ENCODE results near the gene SNAPC3. TPM values are rescaled to one million over a fixed set of nuclear protein-coding genes. Genes with fewer than 3 reads are reported as not detected.
A peak's percentile ranks its signal among the peaks of the same experiment; 100 is the strongest.
"Not testable (repeated sequence)": the region's sequence is repeated elsewhere in the genome, so short reads cannot be mapped to it uniquely, and the experiment has no call there.

Gene SNAPC3
- 16.6 and 24.3 TPM in 2 replicates for total RNA-seq (2014; rRNA removed; shearing (Covaris generic))

DNA sequence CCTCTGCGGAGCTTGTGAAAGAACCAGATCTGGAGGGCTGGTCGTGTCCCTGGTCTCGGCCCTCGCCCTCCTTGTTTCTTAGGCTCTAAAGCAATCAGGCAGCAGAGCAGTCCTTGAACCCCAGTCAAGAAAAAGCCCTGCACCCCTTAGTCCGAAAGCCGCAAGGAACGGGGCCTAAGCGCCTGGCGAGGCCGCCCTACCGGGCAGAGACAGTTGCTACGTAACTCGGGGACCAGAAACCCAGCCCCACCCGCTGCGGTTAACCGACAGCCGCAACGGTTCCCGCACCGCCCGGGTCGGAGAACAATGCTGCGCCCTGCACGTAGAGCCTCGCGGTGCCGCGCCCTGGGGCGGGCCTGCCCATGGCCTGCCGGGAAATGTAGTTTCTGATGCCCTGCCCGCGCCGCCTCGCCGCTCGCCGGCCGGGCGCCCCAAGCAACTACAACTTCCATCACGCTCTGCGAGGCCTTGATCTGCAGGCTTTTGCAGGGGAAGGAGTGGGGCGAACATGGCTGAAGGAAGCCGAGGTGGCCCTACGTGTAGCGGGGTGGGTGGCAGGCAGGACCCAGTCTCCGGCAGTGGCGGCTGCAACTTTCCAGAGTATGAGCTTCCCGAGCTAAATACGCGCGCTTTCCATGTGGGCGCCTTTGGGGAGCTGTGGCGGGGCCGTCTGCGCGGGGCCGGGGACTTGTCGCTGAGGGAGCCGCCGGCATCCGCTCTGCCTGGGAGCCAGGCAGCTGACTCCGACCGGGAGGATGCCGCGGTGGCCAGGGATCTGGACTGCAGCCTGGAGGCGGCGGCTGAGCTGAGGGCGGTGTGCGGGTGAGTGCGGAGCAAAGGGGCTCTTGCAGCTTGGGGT is at the start of gene SNAPC3:
SNAPC3 (plus strand) TSS at position 505 of the 859 bp plus-strand sequence; CDS start at position 509, 4 bp downstream.
- peak; percentile 90 for DNase-seq (ENCODE audit: low spot score)

DNA sequence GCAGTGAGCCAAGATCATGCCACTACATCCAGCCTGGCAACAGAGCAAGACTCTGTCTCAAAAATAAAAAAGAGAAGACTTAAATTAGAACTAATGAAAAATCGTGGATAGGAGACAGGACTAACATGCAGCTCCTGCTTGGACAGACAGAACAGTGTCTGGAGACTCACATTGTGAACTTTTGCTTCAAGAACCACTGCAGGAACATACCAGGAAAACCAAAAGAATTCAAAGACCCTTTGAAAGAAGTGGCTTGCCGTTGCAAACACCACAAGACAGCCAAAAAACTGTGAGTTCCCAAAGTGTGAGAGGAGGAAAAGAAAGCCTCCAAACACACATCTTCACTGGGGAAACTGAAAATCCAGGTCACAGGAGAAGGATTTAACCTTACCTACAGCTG is 48.8 kb upstream of the SNAPC3 start:
- DNase-seq (ENCODE audit: low spot score): no peak

DNA sequence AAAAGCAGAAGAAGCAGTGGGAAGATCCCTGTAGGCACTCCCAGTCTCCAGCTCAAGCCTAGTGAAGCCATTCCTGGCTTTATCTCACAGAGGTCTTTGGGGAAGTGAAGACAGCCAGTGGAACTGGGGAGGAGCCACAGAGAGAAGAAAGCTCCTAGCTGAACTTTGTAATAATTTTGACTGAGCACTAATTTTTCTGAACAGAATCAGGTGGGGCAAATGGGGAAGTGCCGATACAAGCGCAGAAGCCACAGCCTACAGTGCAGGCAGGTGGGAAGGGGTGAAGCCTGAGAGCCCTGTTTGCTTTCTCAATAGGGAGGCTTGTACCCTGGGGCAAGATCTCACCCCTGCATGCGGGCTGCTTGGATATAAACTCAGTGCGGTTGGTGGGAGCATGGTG is 48.4 kb upstream of the SNAPC3 start:
- DNase-seq (ENCODE audit: low spot score): no peak

DNA sequence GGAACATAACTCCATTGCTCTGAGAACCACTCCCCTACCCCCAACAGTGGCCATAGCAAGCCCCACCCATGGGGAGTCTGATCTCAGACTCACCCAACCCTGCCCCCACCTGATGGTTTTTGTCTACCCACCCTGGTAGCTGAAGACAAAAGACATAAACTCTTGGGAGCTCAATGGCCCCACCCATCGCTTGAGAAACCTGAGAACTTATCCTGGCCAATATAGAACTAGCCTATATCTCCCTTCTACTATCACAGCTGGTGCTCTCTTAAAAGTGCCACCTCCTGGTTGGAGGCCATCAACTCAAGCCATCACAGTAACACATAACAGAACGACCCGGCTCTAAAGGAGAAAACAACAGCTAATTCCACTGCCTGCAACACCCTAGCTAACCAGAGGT is 47.9 kb upstream of the SNAPC3 start:
- DNase-seq (ENCODE audit: low spot score): no peak

DNA sequence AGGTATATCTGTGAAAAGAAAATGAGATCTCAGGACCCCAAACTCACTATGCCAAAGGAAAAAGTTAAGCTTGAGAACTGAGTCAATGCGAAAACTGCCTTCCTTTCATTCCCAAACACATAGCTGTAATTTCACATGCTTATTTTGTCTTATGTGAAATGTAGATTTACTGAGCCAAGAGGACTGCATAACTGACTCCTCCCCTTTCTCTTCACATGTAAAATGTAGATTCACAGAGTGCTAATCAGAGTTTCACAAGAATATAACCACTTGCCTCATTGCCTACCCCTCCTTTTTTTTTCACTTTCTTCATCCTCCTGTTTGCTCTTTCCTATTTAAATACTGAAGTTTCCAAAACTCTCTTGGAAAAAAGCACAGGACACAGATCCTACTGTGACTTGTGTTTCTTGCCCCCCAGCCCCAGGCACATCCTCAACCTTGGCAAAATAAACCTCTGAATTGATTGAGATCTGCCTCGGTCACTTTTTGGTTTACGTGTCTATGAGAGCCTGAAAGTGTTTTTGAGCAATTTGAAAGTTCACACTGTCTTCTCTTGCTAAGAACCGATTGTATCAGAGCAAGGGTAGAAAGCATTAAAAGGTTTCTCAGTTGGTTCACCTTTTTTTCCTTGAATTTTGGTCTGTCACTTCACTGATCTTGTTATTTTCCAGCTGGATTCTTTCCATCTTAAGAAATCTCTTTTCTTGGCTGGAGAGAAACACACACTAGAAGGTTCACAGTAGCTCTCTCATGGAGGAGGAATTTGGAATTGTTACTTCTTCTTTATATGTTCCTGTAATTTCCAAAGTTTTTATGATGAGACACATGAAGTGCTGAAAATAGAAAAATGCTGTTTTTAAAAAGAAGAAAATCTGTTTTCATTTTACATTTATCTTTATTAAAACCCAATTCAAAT is 44.8 kb upstream of the SNAPC3 start:
- no peak for DNase-seq (ENCODE audit: low spot score)

DNA sequence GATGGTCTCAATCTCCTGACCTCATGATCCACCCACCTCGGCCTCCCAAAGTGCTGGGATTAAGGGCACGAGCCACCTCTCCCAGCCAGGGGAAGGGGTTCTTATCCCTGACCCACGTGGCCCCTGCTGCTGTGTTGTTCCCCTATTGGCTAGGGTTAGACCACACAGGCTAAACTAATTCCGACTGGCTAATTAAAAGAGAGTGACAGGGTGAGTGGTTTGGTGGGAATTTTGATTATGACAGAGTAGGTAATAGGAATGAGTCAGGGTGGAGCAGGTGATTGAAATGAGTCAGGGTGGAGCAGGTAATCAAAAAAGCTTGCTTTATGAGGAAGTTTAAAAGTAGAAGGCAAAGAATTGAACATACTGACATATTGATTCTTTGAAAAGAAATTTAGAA is 43.4 kb upstream of the SNAPC3 start:
- DNase-seq (ENCODE audit: low spot score): not testable (repeated sequence)

DNA sequence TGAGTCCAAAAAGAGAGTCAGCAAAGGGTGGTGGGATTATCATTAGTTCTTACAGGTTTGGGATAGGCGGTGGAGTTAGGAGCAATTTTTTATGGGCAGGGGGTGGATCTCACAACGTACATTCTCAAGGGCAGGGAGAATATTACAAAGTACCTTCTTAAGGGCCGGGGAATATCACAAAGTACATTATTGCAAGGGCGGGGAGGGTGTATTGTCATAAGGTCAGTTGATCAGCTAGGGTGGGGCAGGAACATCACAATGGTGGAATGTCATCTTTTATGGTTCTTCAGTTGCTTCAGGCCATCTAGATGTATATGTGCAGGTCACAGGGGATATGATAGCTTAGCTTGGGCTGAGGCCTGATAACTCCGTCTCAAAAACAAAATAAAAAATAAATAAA is 42.8 kb upstream of the SNAPC3 start:
- DNase-seq (ENCODE audit: low spot score): not testable (repeated sequence)

DNA sequence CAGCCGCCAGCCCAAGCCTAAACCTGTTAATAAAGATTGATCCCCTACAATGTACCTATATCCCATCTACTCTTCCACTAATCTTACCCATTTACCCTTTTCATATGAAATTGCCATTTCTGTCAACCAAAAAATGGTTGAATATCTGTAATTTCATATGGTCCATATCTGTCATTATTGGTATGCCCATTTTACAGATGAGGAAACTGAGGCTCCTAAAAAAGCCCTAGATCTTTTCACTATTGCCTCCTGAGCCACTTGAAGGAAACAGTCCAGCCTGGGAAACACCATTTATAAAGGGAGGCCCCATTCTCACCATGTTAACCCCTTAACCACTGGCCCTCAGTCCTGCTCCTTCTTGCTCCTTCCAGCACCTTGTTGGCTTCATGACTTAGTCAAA is 41.2 kb upstream of the SNAPC3 start:
- no peak for DNase-seq (ENCODE audit: low spot score)

DNA sequence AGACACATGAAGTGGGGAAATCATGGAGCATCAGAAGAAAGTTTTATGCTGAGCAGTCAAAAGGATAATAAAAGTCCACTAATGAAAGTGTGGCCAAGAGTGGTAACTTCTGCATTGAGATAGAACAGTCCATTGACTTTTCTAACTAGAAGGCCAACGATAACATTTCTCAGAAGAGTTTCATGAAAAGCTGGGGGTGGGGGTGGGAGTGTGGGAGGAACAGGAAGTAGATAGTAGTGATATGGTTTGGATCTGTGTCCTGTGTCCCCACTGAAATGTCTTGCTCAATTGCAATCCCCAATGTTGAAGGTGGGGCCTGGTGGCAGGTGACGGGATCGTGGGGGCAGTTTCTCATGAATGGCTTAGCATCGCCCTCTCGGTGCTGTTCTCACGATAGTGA is 36.2 kb upstream of the SNAPC3 start:
- DNase-seq (ENCODE audit: low spot score): no peak

DNA sequence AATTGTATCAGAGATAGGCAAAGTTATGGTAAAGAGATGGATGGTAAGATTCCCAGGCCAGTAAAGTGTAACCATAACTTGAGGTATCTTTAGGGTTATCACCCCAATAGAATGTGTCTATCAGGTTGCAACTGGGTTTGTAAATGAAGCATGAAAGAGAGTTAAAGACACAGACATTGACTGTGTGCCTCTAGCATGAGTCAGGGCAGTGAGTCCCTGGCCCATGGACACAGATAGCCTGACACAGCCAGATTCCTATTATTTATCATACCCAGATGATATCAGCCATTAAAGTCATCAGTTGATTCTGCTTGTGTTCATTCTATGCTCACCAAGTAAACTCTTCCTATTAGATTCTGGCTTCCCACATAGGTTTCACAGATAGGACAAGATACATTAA is 33.5 kb upstream of the SNAPC3 start:
- no peak for DNase-seq (ENCODE audit: low spot score)

DNA sequence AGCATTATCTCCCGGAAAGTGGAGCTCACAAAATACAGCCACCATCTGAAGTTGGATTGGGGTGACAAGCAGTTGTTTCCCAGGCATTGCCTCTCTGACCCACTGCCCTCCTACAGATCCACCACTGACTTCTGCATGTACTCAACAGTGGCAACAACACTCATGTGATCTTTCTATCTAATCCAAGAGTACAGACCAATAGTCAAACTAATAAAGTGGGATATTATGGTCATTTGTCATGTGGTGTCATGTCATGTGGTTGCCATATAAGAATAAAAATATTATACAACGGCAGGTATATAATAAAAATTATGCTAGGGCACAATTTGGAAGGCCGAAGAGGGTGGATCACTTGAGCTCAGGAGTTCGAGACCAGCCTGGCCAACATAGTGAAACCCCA is 33.0 kb upstream of the SNAPC3 start:
- no peak for DNase-seq (ENCODE audit: low spot score)

DNA sequence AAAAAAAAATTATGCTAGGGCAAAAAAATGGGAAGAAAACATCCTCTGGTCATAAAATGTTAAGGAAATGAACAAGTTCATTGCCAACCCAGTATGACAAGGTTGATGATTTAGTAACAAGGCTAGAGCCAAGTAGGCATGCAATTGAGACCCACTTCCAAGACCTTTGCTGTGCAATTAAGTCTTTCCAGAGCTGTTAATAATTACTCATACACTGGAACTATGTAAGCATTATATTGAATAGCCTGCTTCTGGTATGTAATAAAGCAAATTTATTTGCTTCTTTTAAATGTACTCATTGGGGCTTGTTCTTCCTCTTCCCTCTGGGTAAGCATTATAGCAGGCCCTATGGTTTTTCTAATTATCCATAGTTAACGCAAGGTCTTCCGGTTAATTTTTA is 32.5 kb upstream of the SNAPC3 start:
- DNase-seq (ENCODE audit: low spot score): no peak

DNA sequence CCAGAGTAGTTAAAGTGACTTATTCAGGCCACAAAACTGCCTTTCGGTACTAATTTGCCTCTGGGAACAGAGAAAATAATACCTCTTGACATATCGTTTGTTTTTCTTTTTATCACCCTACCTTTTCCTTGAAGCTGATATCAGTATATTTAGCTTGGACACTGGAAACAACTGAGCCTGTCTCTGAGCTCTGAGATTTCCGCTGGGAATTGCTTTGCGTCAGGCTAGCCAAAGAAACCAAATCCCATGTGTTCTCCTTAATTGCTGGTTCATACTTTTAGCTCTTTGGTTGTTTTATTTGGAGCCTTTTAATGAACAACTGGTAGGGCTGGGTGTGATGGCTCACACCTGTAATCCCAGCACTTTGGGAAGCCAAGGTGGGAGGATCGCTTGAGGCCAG is 30.3 kb upstream of the SNAPC3 start:
- DNase-seq (ENCODE audit: low spot score): no peak

DNA sequence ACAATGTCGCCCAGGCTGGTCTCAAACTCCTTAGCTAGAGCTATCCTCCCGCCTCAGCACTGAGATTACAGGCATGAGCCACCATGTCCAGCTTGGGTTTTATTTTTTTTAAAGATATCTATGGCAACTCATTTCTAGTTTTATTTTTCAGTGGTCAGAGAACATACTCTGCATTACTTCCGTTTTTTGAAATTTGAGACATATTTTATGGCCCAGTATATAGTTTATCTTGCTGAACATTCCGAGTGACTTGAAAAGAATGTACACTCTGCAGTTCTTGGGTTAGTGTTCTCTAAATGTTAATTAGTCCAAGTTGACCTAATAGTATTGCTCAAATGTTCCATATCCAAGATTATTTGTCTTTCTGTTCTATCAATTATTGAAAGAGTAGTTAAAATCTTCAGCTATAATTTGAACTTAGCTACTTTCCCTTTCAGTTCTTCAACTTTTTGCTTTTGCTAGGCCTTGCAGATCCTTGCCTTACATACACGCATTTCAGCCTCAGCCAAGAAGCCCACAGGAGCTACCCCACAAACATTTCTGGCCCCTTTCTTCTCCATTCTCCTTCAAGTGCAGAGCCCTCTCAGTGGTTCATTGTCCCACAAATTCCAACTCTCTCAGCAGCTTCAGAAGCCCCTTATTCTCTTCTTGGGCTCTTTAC is 22.3 kb upstream of the SNAPC3 start:
- DNase-seq (ENCODE audit: low spot score): no peak

DNA sequence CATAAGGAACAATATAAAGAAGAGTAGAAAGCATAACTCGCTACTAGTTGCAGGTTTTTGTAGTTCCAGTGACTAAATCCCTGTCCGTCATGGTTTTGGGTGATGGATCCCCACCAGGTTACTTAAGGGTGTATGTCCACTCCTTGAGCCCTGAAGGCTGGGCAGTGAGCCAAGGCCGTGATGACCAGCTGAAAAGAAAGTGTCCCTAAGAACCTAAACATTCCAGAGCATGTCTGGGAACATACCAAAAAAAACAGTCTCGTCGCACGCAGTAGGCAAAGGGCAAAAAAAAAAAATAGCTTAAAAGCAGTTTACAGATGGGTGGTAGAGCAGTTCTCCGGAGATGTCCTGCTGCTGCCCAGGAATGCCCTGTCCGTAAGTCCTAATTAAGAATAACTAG is 21.4 kb upstream of the SNAPC3 start:
- no peak for DNase-seq (ENCODE audit: low spot score)

DNA sequence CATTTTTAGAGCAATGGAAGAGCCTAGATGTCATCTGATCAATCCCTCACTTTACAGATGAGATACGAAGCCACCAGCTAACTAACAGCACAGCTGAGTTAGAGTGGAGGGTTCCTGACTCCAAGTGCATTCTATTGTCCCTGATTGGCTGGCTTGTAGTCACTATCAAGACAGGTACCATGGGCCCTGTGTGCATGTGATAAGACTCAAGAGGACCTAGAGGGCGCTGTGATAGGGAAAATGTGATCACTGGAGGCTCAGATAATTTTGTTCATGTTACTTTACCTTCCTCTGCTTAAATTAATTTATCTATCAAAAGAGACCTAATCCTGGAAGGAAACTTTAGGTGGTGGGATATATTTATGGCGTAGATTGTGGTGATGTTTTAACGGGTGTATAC is 19.5 kb upstream of the SNAPC3 start:
- DNase-seq (ENCODE audit: low spot score): no peak

DNA sequence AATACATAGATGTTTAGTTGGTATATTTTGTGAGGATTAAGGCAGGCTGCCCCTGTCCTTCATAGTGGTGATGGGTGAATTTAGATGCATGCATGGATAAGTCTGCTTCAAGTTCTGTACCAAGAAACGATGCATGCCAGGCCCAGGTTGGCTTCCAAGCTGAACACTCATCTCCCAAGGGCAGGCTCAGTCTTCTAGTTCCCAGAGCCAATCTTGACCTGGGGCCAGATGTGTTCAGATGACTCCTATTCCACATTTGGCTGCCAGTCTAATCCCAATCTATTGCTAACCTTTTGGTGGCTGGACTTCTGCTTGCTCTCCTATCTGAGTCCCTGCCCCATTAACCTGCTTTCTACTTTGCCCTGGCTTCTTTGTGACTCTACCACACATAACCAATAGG is 18.5 kb upstream of the SNAPC3 start:
- no peak for DNase-seq (ENCODE audit: low spot score)

DNA sequence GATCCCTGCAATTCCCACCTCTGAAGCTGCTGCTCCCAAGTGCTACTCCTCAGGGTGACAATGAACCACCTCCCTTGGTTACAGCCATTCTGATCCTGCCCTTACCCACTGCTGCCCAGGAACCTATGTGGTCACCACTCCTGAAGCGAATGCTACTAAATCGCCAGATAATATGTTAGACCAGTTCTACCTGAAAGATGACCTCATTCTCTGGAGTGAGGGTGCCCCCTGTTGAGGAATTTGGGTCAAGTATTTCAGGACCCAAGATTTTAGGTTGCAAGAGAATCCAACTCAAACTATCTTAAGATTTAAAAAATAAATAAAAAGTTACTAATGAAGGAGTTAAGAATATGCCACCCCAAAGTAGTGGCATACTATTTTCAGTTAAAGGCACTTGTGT is 5.8 kb upstream of the SNAPC3 start:
- peak; percentile 39 for DNase-seq (ENCODE audit: low spot score)

DNA sequence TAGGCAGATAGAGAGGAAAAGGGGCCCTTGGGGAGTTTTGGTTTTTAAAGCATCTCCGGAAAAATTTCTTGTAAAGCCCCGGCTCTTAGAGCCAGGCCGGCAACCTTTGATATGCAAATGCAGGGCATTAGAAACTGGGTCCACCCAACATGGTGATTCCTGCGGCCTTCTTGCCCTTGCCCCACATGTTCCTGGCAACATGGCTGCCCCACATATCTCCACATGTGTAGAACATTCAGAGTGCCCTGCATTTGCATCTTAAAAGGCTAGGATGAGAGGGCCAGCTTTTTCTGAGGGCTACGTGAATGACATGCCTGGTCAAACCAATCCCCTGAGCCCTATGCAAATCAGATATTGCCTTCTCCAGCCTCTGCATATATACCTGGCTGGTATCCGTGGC is 5.0 kb upstream of the SNAPC3 start:
- DNase-seq (ENCODE audit: low spot score): no peak

DNA sequence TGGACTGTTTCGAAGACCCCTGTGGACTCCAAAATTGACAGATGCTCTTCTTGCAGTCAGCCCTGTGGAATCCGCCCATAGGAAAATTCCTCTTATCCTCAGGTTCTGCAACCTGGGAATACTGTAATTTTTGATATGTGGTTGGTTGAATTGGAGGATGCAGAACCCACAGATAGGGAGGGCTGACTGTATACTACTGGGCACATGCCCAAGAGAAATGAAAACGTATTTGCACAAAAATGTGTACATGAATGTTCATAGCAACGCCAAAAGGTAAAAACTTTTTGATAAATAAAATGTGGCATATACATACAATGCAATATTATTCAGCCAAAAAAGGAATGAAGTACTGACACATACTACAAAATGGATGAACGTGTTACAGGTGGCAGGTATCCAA is 1.9 kb upstream of the SNAPC3 start:
- no peak for DNase-seq (ENCODE audit: low spot score)

DNA sequence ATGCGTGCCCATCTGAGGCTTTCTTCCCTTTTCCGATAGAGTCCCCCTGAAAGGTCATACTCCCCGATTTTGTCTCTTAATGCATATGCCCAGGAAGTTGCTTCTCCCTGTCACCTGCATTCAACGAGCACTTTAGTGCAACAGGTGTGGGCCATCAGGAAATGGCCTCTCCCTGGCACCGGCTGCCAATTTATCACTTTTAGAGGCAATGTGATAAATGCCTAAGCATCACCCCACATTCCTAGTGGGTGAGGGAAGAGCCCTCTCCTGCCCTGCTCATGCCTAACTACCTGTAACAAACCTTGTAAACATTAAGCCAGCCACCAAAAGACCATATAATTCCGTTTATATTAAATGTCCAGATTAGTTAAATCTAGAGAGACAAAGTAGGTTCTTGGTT is 1.1 kb upstream of the SNAPC3 start:
- no peak for DNase-seq (ENCODE audit: low spot score)

DNA sequence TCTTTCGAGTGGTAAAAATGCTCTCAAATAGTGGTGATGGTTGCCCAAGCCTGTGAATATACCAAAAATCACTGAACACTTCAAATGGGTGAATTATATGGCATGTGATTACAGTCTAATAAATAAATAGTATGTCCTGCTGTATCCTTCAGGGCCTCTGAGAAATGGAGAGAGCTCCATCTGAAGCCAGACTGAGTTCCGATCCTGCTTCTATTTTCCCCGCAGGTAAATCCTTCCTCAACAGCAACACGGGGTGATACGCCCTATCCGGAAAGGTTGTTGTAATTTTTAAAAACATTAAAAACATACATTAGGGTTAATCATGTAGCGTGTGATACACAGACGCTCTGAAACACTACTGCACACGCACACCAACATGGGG is 695 bp upstream of the SNAPC3 start:
- no peak for DNase-seq (ENCODE audit: low spot score)

Measured in H4 (cell line).